Smooth muscle cell (in vitro differentiated cells): ENCODE data around the gene GPR78. TPM values are rescaled to one million over a fixed set of nuclear protein-coding genes. Genes with fewer than 3 reads are reported as not detected.

Experiments
- DNase-seq: peaks from one replicate; lab custom pipeline; 2025; ENCODE audit not compliant: unreplicated experiment; lab: John Stamatoyannopoulos, UW
- H2AFZ ChIP-seq: fragments of 200-600 bp; sonication (generic); 2 replicates; pipeline ENCODE4 v1.6.0; 2016; ENCODE audit warnings: antibody characterized with exemption, low read depth, mild to moderate bottlenecking
- H3F3A ChIP-seq: fragments of 200-600 bp; sonication (generic); 2 replicates; pipeline ENCODE4 v1.6.0; 2017; ENCODE audit warnings: antibody characterized with exemption, low read depth
- H3K27ac ChIP-seq: fragments of 200-600 bp; sonication (generic); 2 replicates; pipeline ENCODE4 v1.5.1; 2016; ENCODE audit warnings: low read depth, mild to moderate bottlenecking
- H3K27me3 ChIP-seq: fragments of 200-600 bp; sonication (generic); 2 replicates; pipeline ENCODE4 v1.6.1; 2016; ENCODE audit warnings: low read depth, mild to moderate bottlenecking
- H3K36me3 ChIP-seq: fragments of 200-600 bp; sonication (generic); 2 replicates; pipeline ENCODE4 v1.5.1; 2016; ENCODE audit warnings: low read depth
- H3K4me1 ChIP-seq: fragments of 200-600 bp; sonication (generic); 2 replicates; pipeline ENCODE4 v1.5.1; 2016; ENCODE audit warnings: low read depth
- H3K4me2 ChIP-seq: fragments of 200-600 bp; sonication (generic); 2 replicates; pipeline ENCODE4 v1.6.0; 2016; ENCODE audit warnings: mild to moderate bottlenecking
- H3K4me3 ChIP-seq: fragments of 200-600 bp; sonication (generic); 2 replicates; pipeline ENCODE4 v1.5.1; 2016; ENCODE audit warnings: mild to moderate bottlenecking
- H3K79me2 ChIP-seq: fragments of 200-600 bp; sonication (generic); 2 replicates; pipeline ENCODE4 v1.6.0; 2016; ENCODE audit warnings: low read depth, mild to moderate bottlenecking
- H3K9ac ChIP-seq: fragments of 200-600 bp; sonication (generic); 2 replicates; pipeline ENCODE4 v1.6.0; 2016; ENCODE audit warnings: low read depth
- H3K9me3 ChIP-seq: fragments of 200-600 bp; sonication (generic); replicated peaks from 2 replicates; pipeline ENCODE4 v1.5.1; 2016; ENCODE audit warnings: low read depth
- H4K20me1 ChIP-seq: fragments of 200-600 bp; sonication (generic); 2 replicates; pipeline ENCODE4 v1.6.0; 2016; ENCODE audit warnings: low read depth
- CTCF ChIP-seq: fragments of 200-600 bp; sonication (generic); IDR thresholded peaks from 2 replicates; pipeline ENCODE4 v1.5.1; 2017; ENCODE audit warnings: borderline replicate concordance, mild to moderate bottlenecking, antibody characterized with exemption; ENCODE audit not compliant: insufficient read depth, poor library complexity, severe bottlenecking
- WGBS: methylation state at CpG from one replicate; pipeline ENCODE4 v1.1.7; 2016; ENCODE audit warnings: low lambda C conversion rate; 5-methylcytosine and 5-hydroxymethylcytosine counted together
- polyA plus RNA-seq: library from polyadenylated mRNA; unstranded; fragments of >200 nt; fragmentation: Nextera tagmentation; extraction: Ambion mirVana; gene quantifications from 2 replicates; pipeline ENCODE4 v1.2.1, GENCODE V29; 2016
- total RNA-seq: library from RNA; depleted of rRNA; stranded (reverse); fragments of >200 nt; gene quantifications from 2 replicates; pipeline ENCODE4 v1.2.3, GENCODE V29; 2014

GPR78 gene
- total and polyA plus RNA-seq, 2 experiments from 2014 or later, result 0.05 TPM; not detected in 1

- H3K9ac ChIP-seq, result no peak overlapping the region
- H2AFZ ChIP-seq, result no peak overlapping the region
- no peak overlapping the region for H3K27ac ChIP-seq
- no peak overlapping the region for H3K4me3 ChIP-seq
- no peaks in the 10 kb centered on the region for H3K27me3 ChIP-seq
- no peak for DNase-seq
- no peak overlapping the region for H3K4me2 ChIP-seq
- no peaks in the 10 kb centered on the region for H4K20me1 ChIP-seq
- TF ChIP-seq CTCF, result no peak
- H3K36me3 ChIP-seq, result no peaks in the 10 kb centered on the region
- H3F3A ChIP-seq, result no peaks in the 10 kb centered on the region
- H3K79me2 ChIP-seq, result no peaks in the 10 kb centered on the region
- 88% methylated on average over 9 of the region's 9 CpGs for WGBS
- no peaks in the 10 kb centered on the region for H3K9me3 ChIP-seq
- no peaks in the 10 kb centered on the region for H3K4me1 ChIP-seq
These were observed 29.5 kb upstream of the GPR78 start for GRCh38 chr4:8550691-8551090.

- no peaks in the 10 kb centered on the region for H3K27me3 ChIP-seq
- no peak for DNase-seq
- H3K9me3 ChIP-seq, result no peaks in the 10 kb centered on the region
- H3K36me3 ChIP-seq, result no peaks in the 10 kb centered on the region
- no peak overlapping the region for H3K9ac ChIP-seq
- no peak overlapping the region for H3K4me2 ChIP-seq
- WGBS, result 86% methylated on average over 4 of the region's 4 CpGs
- H3K4me1 ChIP-seq, result no peaks in the 10 kb centered on the region
- H4K20me1 ChIP-seq, result no peaks in the 10 kb centered on the region
- no peak overlapping the region for H3K27ac ChIP-seq
- H2AFZ ChIP-seq, result no peak overlapping the region
- TF ChIP-seq CTCF, result no peak
- H3K79me2 ChIP-seq, result no peaks in the 10 kb centered on the region
- H3K4me3 ChIP-seq, result no peak overlapping the region
- peaks cover 6% of the 10 kb centered on the region for H3F3A ChIP-seq
These were observed 28.2 kb upstream of the GPR78 start for GRCh38 chr4:8552024-8552423.

- no peak overlapping the region for H2AFZ ChIP-seq
- 90% methylated on average over 8 of the region's 8 CpGs for WGBS
- no peak overlapping the region for H3K9ac ChIP-seq
- no peaks in the 10 kb centered on the region for H3K36me3 ChIP-seq
- no peaks in the 10 kb centered on the region for H3K27me3 ChIP-seq
- peaks cover 6% of the 10 kb centered on the region for H3F3A ChIP-seq
- H3K79me2 ChIP-seq, result no peaks in the 10 kb centered on the region
- H4K20me1 ChIP-seq, result no peaks in the 10 kb centered on the region
- TF ChIP-seq CTCF, result no peak
- H3K9me3 ChIP-seq, result no peaks in the 10 kb centered on the region
- DNase-seq, result no peak
- no peaks in the 10 kb centered on the region for H3K4me1 ChIP-seq
- no peak overlapping the region for H3K27ac ChIP-seq
- no peak overlapping the region for H3K4me2 ChIP-seq
- H3K4me3 ChIP-seq, result no peak overlapping the region
These were observed 27.5 kb upstream of the GPR78 start for GRCh38 chr4:8552581-8553205.

- H3F3A ChIP-seq, result peaks cover 6% of the 10 kb centered on the region
- no peak for DNase-seq
- no peaks in the 10 kb centered on the region for H3K4me1 ChIP-seq
- 95% methylated on average over 8 of the region's 8 CpGs for WGBS
- no peaks in the 10 kb centered on the region for H3K79me2 ChIP-seq
- no peaks in the 10 kb centered on the region for H4K20me1 ChIP-seq
- H3K9ac ChIP-seq, result no peak overlapping the region
- no peaks in the 10 kb centered on the region for H3K36me3 ChIP-seq
- H3K27me3 ChIP-seq, result no peaks in the 10 kb centered on the region
- H3K4me3 ChIP-seq, result no peak overlapping the region
- no peak for TF ChIP-seq CTCF
- H3K27ac ChIP-seq, result no peak overlapping the region
- H3K4me2 ChIP-seq, result no peak overlapping the region
- H3K9me3 ChIP-seq, result no peaks in the 10 kb centered on the region
- no peak overlapping the region for H2AFZ ChIP-seq
These were observed 27.0 kb upstream of the GPR78 start for GRCh38 chr4:8553216-8553615.
